OCI-LY7 (cell line): ENCODE data around the gene SYS1. TPM values are rescaled to one million over a fixed set of nuclear protein-coding genes. Genes with fewer than 3 reads are reported as not detected.

Source experiments
- BruUV-seq: library from RNA; stranded (reverse); fragments of 400-500 nt; replicated peaks from 2 replicates; lab custom pipeline; 2021; lab: Mats Ljungman, UMichigan
- CTCF ChIA-PET: fragments of 300-600 bp; sonication (Branson Sonifier 250); formaldehyde crosslinking; loops from one replicate; lab custom pipeline; 2022; ENCODE audit warnings: antibody characterized with exemption; ENCODE audit not compliant: unreplicated experiment; lab: Charles Lee
- POLR2A ChIA-PET: fragments of 300-600 bp; sonication (Branson Sonifier 250); formaldehyde crosslinking; loops from one replicate; lab custom pipeline; 2022; ENCODE audit warnings: antibody characterized with exemption; lab: Charles Lee
- DNase-seq: peaks from one replicate; pipeline ENCODE4 v3.0.0-alpha.2; 2015; ENCODE audit warnings: low spot score
- H2AFZ ChIP-seq: fragments of 200-600 bp; sonication (generic), shearing (Covaris generic); 2 replicates; pipeline ENCODE4 v1.6.1; 2014; ENCODE audit warnings: mild to moderate bottlenecking, antibody characterized with exemption, low read length, moderate library complexity
- H3K27ac ChIP-seq: fragments of 200-600 bp; sonication (generic); 2 replicates; pipeline ENCODE4 v1.5.1; 2014; ENCODE audit warnings: mixed run types, low read depth, mild to moderate bottlenecking, moderate library complexity, low read length, inconsistent platforms; ENCODE audit not compliant: poor library complexity, severe bottlenecking
- H3K36me3 ChIP-seq: fragments of 200-600 bp; sonication (generic); 2 replicates; pipeline ENCODE4 v1.6.1; 2014; ENCODE audit warnings: mild to moderate bottlenecking, antibody characterized with exemption, low read length, moderate library complexity, mixed read lengths; ENCODE audit not compliant: insufficient read depth
- H3K4me1 ChIP-seq: fragments of 200-600 bp; sonication (generic); 2 replicates; pipeline ENCODE4 v1.5.1; 2014; ENCODE audit warnings: mild to moderate bottlenecking, low read length; ENCODE audit not compliant: insufficient read depth, poor library complexity, severe bottlenecking
- H3K4me2 ChIP-seq: fragments of 200-600 bp; sonication (generic); 2 replicates; pipeline ENCODE4 v1.6.1; 2014; ENCODE audit warnings: mild to moderate bottlenecking, low read length
- H3K4me3 ChIP-seq: fragments of 200-600 bp; sonication (generic); 2 replicates; pipeline ENCODE4 v1.5.1; 2014; ENCODE audit warnings: mild to moderate bottlenecking, low read depth, low read length; ENCODE audit not compliant: poor library complexity, severe bottlenecking
- H3K79me2 ChIP-seq: fragments of 200-600 bp; sonication (generic); 2 replicates; pipeline ENCODE4 v1.6.1; 2016; ENCODE audit warnings: low read depth, mild to moderate bottlenecking, low read length, moderate library complexity, mixed read lengths; ENCODE audit not compliant: insufficient read depth
- H3K9me2 ChIP-seq: fragments of 200-600 bp; sonication (generic); 2 replicates; pipeline ENCODE4 v1.6.1; 2016; ENCODE audit warnings: mild to moderate bottlenecking, low read length, mixed read lengths; ENCODE audit not compliant: insufficient read depth
- H3K9me3 ChIP-seq: fragments of 200-600 bp; sonication (generic); 2 replicates; pipeline ENCODE4 v1.6.1; 2014; ENCODE audit warnings: mild to moderate bottlenecking, mixed run types, low read length, mixed read lengths
- H4K20me1 ChIP-seq: fragments of 200-600 bp; sonication (generic); 2 replicates; pipeline ENCODE4 v1.6.1; 2014; ENCODE audit warnings: mild to moderate bottlenecking, antibody characterized with exemption, low read length, moderate library complexity, mixed read lengths; ENCODE audit not compliant: insufficient read depth
- CTCF ChIP-seq: fragments of 200-600 bp; sonication (generic); conservative IDR thresholded peaks from 2 replicates; pipeline ENCODE4 v1.5.1; 2014; ENCODE audit warnings: mild to moderate bottlenecking, antibody characterized with exemption, low read length, moderate library complexity, mixed read lengths
- EZH2phosphoT487 ChIP-seq: fragments of 200-600 bp; sonication (generic); IDR thresholded peaks from 2 replicates; pipeline ENCODE4 v1.6.1; 2018; ENCODE audit warnings: low read depth, borderline replicate concordance, mild to moderate bottlenecking, mixed run types, antibody characterized with exemption, low read length, moderate library complexity, mixed read lengths
- intact Hi-C: fragments of 100-400 bp; cut with micrococcal nuclease; formaldehyde crosslinking; loops from one replicate; pipeline ENCODE4 v1.10.0; 2022; ENCODE audit not compliant: unreplicated experiment
- total RNA-seq, 2 experiments: library from RNA; depleted of rRNA in 1 of 2; stranded (reverse); fragments of >200 nt in 1 of 2; shearing (Covaris generic) in 1 of 2; gene quantifications; 2 replicates each; pipeline ENCODE4 v1.2.3, GENCODE V29; 2014 to 2022

Gene SYS1
- total RNA-seq, 2 experiments from 2014 or later, result 9.6 to 37.6 TPM

GRCh38 chr20:45355209-45356084, 7.5 kb upstream of the SYS1 start:
- Histone ChIP-seq H2AFZ (no peak overlapping the region), H3K9me3 (no peaks in the 10 kb centered on the region), H3K4me2 (no peak overlapping the region), H3K79me2 (no peaks in the 10 kb centered on the region), H3K27ac (no peak overlapping the region), H3K4me3 (no peak overlapping the region), H4K20me1 (no peaks in the 10 kb centered on the region), H3K36me3 (no peaks in the 10 kb centered on the region), H3K4me1 (no peaks in the 10 kb centered on the region), H3K9me2 (no peaks in the 10 kb centered on the region)
- intact Hi-C loops, result no loop called here
- TF ChIP-seq EZH2phosphoT487 (no peak), CTCF (no peak)
- POLR2A ChIA-PET, result interaction anchor here (0.6 to 1.2 kb wide), 2 partner anchors 16 to 29 kb away, joined by 3 read pairs; no protein-coding TSS in a partner anchor
- CTCF ChIA-PET, result no interaction called here
- BruUV-seq, result no TSS peak
- DNase-seq, result no peak

- CTCF ChIA-PET, result no interaction called here
- H3K4me2 ChIP-seq, result no peak overlapping the region
- TF ChIP-seq EZH2phosphoT487 (no peak), CTCF (no peak)
- no peaks in the 10 kb centered on the region for H3K9me2 ChIP-seq
- intact Hi-C loops, result no loop called here
- no peaks in the 10 kb centered on the region for H3K36me3 ChIP-seq
- H3K4me1 ChIP-seq, result no peaks in the 10 kb centered on the region
- peaks cover under 1% of the 10 kb centered on the region; the same call in 1 of the 2 replicates for H3K79me2 ChIP-seq
- no peak overlapping the region for H3K27ac ChIP-seq
- H3K4me3 ChIP-seq, result no peak overlapping the region
- H2AFZ ChIP-seq, result no peak overlapping the region
- H4K20me1 ChIP-seq, result no peaks in the 10 kb centered on the region
- DNase-seq, result no peak
- POLR2A ChIA-PET, result interaction anchor here (1.8 kb wide), 1 partner anchor 11 kb away, joined by 4 read pairs; no protein-coding TSS in a partner anchor
- no peaks in the 10 kb centered on the region for H3K9me3 ChIP-seq
- BruUV-seq, result no TSS peak
These were observed 4.5 kb upstream of the SYS1 start for GRCh38 chr20:45358282-45359068.
